Testis (tissue), 2 donors: ENCODE data around the gene TTBK1.

Source experiments
- CTCF ChIP-seq, 3 experiments: fragments of 450-650 bp in 2 of 3; fragments of 200-600 bp in 1 of 3; sonication (generic) in 1 of 3; IDR thresholded peaks; one replicate each; pipeline ENCODE4 v1.5.1; 2016 to 2019; ENCODE audit warnings: antibody characterized with exemption in 3 of 3, mild to moderate bottlenecking in 2 of 3, moderate library complexity in 1 of 3
- POLR2A ChIP-seq: fragments of 450-650 bp; IDR thresholded peaks from one replicate; pipeline ENCODE4 v1.6.1; 2017; ENCODE audit warnings: antibody characterized with exemption, mild to moderate bottlenecking, moderate library complexity

- TF ChIP-seq POLR2A, result no peak
- no peak for TF ChIP-seq CTCF (IDR thresholded peaks at IDR 0.05)
Observed at GRCh38 chr6:43207286-43207685, 36.0 kb upstream of the TTBK1 start.
